SK-N-SH (cell line): ENCODE results near the gene COL26A1.

ENCODE experiments used
- CTCF ChIP-seq: fragments of 200-600 bp; sonication (generic); IDR thresholded peaks from 2 replicates; pipeline ENCODE4 v1.6.1; 2017; ENCODE audit warnings: antibody characterized with exemption, mild to moderate bottlenecking, moderate library complexity
- FOXJ3 ChIP-seq: sonication (generic); formaldehyde crosslinking; IDR thresholded peaks from 2 replicates; pipeline ENCODE4 v1.5.1; 2020; ENCODE audit warnings: mild to moderate bottlenecking, missing genetic modification reagents
- MEF2A ChIP-seq: IDR thresholded peaks from 2 replicates; pipeline ENCODE4 v1.4.0; 2012; ENCODE audit warnings: low read depth, borderline replicate concordance
- MXI1 ChIP-seq: IDR thresholded peaks from 2 replicates; pipeline ENCODE4 v1.6.1; 2012; ENCODE audit warnings: mild to moderate bottlenecking, low read depth, low read length, improper control_type of control experiment
- NFIC ChIP-seq: IDR thresholded peaks from 2 replicates; pipeline ENCODE4 v1.4.0; 2012; ENCODE audit warnings: borderline replicate concordance
- POLR2AphosphoS5 ChIP-seq: IDR thresholded peaks from 2 replicates; pipeline ENCODE4 v1.6.1; 2012; ENCODE audit warnings: low read depth, low read length
- RAD21 ChIP-seq: IDR thresholded peaks from 2 replicates; pipeline ENCODE4 v1.6.1; 2012; ENCODE audit warnings: mild to moderate bottlenecking, low read length
- RCOR1 ChIP-seq: fragments of 150-350 bp; IDR thresholded peaks from 2 replicates; pipeline ENCODE4 v1.6.1; 2017; ENCODE audit warnings: antibody characterized with exemption, low read length
- REST ChIP-seq: IDR thresholded peaks from 2 replicates; pipeline ENCODE4 v1.6.1; 2012; ENCODE audit warnings: mild to moderate bottlenecking, low read depth, low read length, moderate library complexity
- RXRA ChIP-seq: IDR thresholded peaks from 2 replicates; pipeline ENCODE4 v1.4.0; 2012; ENCODE audit warnings: low read depth, mild to moderate bottlenecking, borderline replicate concordance
- SIN3A ChIP-seq: IDR thresholded peaks from 2 replicates; pipeline ENCODE4 v1.6.1; 2012; ENCODE audit warnings: low read depth, mild to moderate bottlenecking, low read length, moderate library complexity, borderline replicate concordance
- SMC3 ChIP-seq: IDR thresholded peaks from 2 replicates; pipeline ENCODE4 v1.6.1; 2012; ENCODE audit warnings: low read depth, low read length, improper control_type of control experiment
- TAF1 ChIP-seq: IDR thresholded peaks from 2 replicates; pipeline ENCODE4 v1.6.1; 2012; ENCODE audit warnings: low read depth, mild to moderate bottlenecking, low read length, moderate library complexity, borderline replicate concordance
- YY1 ChIP-seq: IDR thresholded peaks from 2 replicates; pipeline ENCODE4 v1.4.0; 2012; ENCODE audit warnings: low read depth, mild to moderate bottlenecking

- TF ChIP-seq FOXJ3 (CRISPR knock-in tag) (no peak), TAF1 (no peak), NFIC (no peak), SIN3A (no peak), CTCF (no peak), MEF2A (no peak), RAD21 (no peak), MXI1 (no peak), REST (no peak), POLR2AphosphoS5 (no peak), SMC3 (no peak), RXRA (no peak), RCOR1 (no peak), YY1 (no peak)
Observed at GRCh38 chr7:101422356-101423195, 59.9 kb downstream of the COL26A1 start.
